Smooth muscle cell (in vitro differentiated cells): ENCODE data around the gene MAST2. TPM values are rescaled to one million over a fixed set of nuclear protein-coding genes. Genes with fewer than 3 reads are reported as not detected.

Experiments used
- DNase-seq: peaks from one replicate; lab custom pipeline; 2025; ENCODE audit not compliant: unreplicated experiment; lab: John Stamatoyannopoulos, UW
- H2AFZ ChIP-seq: fragments of 200-600 bp; sonication (generic); 2 replicates; pipeline ENCODE4 v1.6.0; 2016; ENCODE audit warnings: antibody characterized with exemption, low read depth, mild to moderate bottlenecking
- H3F3A ChIP-seq: fragments of 200-600 bp; sonication (generic); 2 replicates; pipeline ENCODE4 v1.6.0; 2017; ENCODE audit warnings: antibody characterized with exemption, low read depth
- H3K27ac ChIP-seq: fragments of 200-600 bp; sonication (generic); 2 replicates; pipeline ENCODE4 v1.5.1; 2016; ENCODE audit warnings: low read depth, mild to moderate bottlenecking
- H3K27me3 ChIP-seq: fragments of 200-600 bp; sonication (generic); 2 replicates; pipeline ENCODE4 v1.6.1; 2016; ENCODE audit warnings: low read depth, mild to moderate bottlenecking
- H3K36me3 ChIP-seq: fragments of 200-600 bp; sonication (generic); 2 replicates; pipeline ENCODE4 v1.5.1; 2016; ENCODE audit warnings: low read depth
- H3K4me1 ChIP-seq: fragments of 200-600 bp; sonication (generic); 2 replicates; pipeline ENCODE4 v1.5.1; 2016; ENCODE audit warnings: low read depth
- H3K4me2 ChIP-seq: fragments of 200-600 bp; sonication (generic); 2 replicates; pipeline ENCODE4 v1.6.0; 2016; ENCODE audit warnings: mild to moderate bottlenecking
- H3K4me3 ChIP-seq: fragments of 200-600 bp; sonication (generic); 2 replicates; pipeline ENCODE4 v1.5.1; 2016; ENCODE audit warnings: mild to moderate bottlenecking
- H3K79me2 ChIP-seq: fragments of 200-600 bp; sonication (generic); 2 replicates; pipeline ENCODE4 v1.6.0; 2016; ENCODE audit warnings: low read depth, mild to moderate bottlenecking
- H3K9ac ChIP-seq: fragments of 200-600 bp; sonication (generic); 2 replicates; pipeline ENCODE4 v1.6.0; 2016; ENCODE audit warnings: low read depth
- H3K9me3 ChIP-seq: fragments of 200-600 bp; sonication (generic); replicated peaks from 2 replicates; pipeline ENCODE4 v1.5.1; 2016; ENCODE audit warnings: low read depth
- H4K20me1 ChIP-seq: fragments of 200-600 bp; sonication (generic); 2 replicates; pipeline ENCODE4 v1.6.0; 2016; ENCODE audit warnings: low read depth
- CTCF ChIP-seq: fragments of 200-600 bp; sonication (generic); IDR thresholded peaks from 2 replicates; pipeline ENCODE4 v1.5.1; 2017; ENCODE audit warnings: borderline replicate concordance, mild to moderate bottlenecking, antibody characterized with exemption; ENCODE audit not compliant: insufficient read depth, poor library complexity, severe bottlenecking
- WGBS: methylation state at CpG from one replicate; pipeline ENCODE4 v1.1.7; 2016; ENCODE audit warnings: low lambda C conversion rate; 5-methylcytosine and 5-hydroxymethylcytosine counted together
- polyA plus RNA-seq: library from polyadenylated mRNA; unstranded; fragments of >200 nt; fragmentation: Nextera tagmentation; extraction: Ambion mirVana; gene quantifications from 2 replicates; pipeline ENCODE4 v1.2.1, GENCODE V29; 2016
- total RNA-seq: library from RNA; depleted of rRNA; stranded (reverse); fragments of >200 nt; gene quantifications from 2 replicates; pipeline ENCODE4 v1.2.3, GENCODE V29; 2014

MAST2 gene
- total and polyA plus RNA-seq, 2 experiments from 2014 or later = 18.4 to 26.2 TPM

DNA sequence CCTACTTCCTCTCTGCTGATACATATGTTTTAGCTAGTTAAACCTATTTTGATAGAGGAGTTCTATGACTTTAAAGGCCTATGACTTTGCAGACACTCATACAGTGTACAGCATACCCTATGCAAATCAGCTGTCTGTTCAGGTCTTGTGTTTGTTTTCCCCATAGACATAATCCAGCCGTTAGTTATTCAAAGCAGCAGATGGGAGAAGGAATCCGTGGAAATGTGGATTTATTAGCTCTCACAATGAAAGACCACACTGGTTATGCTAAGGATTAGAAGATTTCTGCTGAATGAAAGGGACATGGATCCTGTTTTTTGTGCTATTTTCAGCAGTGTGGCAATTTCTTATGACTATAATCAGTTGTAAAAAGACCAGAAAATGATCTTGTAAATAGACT, 59.8 kb downstream of the MAST2 start:
- Histone ChIP-seq H3K27ac (peak overlapping the region; percentile 9), H3K27me3 (no peaks in the 10 kb centered on the region), H3F3A (peaks cover 5% of the 10 kb centered on the region), H3K4me3 (no peak overlapping the region), H3K36me3 (no peaks in the 10 kb centered on the region), H3K9ac (no peak overlapping the region), H4K20me1 (peaks cover 10% of the 10 kb centered on the region), H3K4me2 (peak overlapping the region; percentile 34), H3K9me3 (no peaks in the 10 kb centered on the region), H2AFZ (no peak overlapping the region), H3K4me1 (peaks cover 11% of the 10 kb centered on the region), H3K79me2 (peaks cover 25% of the 10 kb centered on the region)
- no peak for DNase-seq
- no peak for TF ChIP-seq CTCF
- 15% methylated on average over 2 of the region's 2 CpGs for WGBS

DNA sequence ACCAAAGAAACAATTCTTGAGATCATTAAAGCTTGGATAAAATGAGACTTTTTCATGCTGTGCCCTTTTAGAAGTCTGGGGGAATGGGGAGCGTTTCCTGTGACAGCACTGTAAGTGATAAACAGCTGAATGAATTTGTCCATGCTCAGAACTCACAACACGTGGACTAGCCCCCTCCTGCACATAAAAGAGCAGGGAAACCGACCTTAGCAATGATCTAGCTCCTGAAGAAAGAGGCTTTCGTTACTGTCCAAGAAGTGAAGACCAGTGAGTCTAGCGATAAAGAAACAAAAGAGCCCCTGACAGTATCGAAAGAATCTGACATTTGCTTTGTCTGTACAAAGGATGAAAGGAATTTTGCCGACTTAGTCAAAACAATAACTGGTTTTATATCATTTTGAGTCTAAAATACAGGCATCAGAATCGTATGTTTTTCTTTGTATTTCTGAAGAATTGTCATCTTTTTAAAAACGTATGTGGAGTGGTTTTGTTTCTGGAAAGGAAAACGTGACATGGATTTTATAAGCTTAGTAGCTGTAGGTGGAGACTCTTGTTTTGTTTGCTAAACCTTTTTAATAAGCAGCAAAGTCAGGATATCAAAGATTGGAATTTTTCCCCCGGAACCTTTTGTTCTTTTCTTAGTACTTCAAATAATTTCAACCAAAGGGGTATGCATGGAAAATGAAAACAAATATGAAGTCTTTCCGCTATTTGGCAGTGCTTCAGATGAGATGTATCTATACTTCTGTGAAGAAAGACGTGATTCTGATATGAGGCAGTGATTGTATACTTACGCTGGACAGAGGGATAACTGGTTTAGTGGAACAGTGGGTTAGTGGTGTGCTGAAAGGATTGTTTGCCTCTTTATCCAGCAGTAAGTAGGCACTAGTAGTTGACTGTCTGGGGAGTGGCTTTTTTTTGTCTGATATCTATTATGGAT, 61.0 kb downstream of the MAST2 start:
- no peak overlapping the region for H2AFZ ChIP-seq
- H3F3A ChIP-seq = peaks cover 5% of the 10 kb centered on the region
- H3K4me2 ChIP-seq = no peak overlapping the region
- H3K36me3 ChIP-seq = no peaks in the 10 kb centered on the region
- H3K9ac ChIP-seq = no peak overlapping the region
- peaks cover 11% of the 10 kb centered on the region for H3K4me1 ChIP-seq
- WGBS = 80% methylated on average over 14 of the region's 14 CpGs
- H4K20me1 ChIP-seq = peaks cover 10% of the 10 kb centered on the region
- H3K9me3 ChIP-seq = no peaks in the 10 kb centered on the region
- H3K79me2 ChIP-seq = peaks cover 30% of the 10 kb centered on the region
- no peak for DNase-seq
- H3K27me3 ChIP-seq = no peaks in the 10 kb centered on the region
- H3K27ac ChIP-seq = no peak overlapping the region
- H3K4me3 ChIP-seq = no peak overlapping the region
- TF ChIP-seq CTCF = no peak

GRCh38 chr1:45867697-45868348, 64.4 kb downstream of the MAST2 start:
- H3K4me2 ChIP-seq = no peak overlapping the region
- TF ChIP-seq CTCF = no peak
- no peaks in the 10 kb centered on the region for H3K27me3 ChIP-seq
- peaks cover 9% of the 10 kb centered on the region for H3K4me1 ChIP-seq
- peaks cover 10% of the 10 kb centered on the region for H4K20me1 ChIP-seq
- DNase-seq = no peak
- 89% methylated on average over 2 of the region's 2 CpGs for WGBS
- no peak overlapping the region for H2AFZ ChIP-seq
- H3F3A ChIP-seq = peaks cover 1% of the 10 kb centered on the region
- no peaks in the 10 kb centered on the region for H3K9me3 ChIP-seq
- no peaks in the 10 kb centered on the region for H3K36me3 ChIP-seq
- H3K4me3 ChIP-seq = no peak overlapping the region
- H3K79me2 ChIP-seq = peaks cover 26% of the 10 kb centered on the region
- no peak overlapping the region for H3K9ac ChIP-seq
- no peak overlapping the region for H3K27ac ChIP-seq
